ENCODE data around the gene MRPS22.

The MRPS22 gene

DNA sequence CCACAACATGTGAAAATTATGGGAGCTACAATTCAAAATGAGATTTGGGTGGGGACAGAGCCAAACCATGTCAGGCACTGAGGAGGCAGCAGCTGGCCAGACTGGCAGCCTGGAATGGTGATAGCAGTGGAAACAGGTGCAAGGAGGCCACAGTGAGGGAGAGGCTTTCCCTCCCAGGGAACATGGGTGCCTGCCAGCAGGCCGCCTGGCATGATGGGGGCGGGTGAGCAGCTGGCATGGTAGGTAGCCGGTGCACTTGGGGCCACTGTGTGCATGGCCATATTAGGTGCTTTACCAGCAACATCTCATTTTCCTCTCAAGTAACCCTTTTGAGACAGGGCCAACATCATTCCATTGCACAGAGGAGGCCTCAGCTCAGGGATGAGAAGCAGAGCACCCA lies 18.3 kb upstream of the MRPS22 start:
- DNase-seq (ENCODE audit: low read depth) = no peak
- TF ChIP-seq, protein P1, sequence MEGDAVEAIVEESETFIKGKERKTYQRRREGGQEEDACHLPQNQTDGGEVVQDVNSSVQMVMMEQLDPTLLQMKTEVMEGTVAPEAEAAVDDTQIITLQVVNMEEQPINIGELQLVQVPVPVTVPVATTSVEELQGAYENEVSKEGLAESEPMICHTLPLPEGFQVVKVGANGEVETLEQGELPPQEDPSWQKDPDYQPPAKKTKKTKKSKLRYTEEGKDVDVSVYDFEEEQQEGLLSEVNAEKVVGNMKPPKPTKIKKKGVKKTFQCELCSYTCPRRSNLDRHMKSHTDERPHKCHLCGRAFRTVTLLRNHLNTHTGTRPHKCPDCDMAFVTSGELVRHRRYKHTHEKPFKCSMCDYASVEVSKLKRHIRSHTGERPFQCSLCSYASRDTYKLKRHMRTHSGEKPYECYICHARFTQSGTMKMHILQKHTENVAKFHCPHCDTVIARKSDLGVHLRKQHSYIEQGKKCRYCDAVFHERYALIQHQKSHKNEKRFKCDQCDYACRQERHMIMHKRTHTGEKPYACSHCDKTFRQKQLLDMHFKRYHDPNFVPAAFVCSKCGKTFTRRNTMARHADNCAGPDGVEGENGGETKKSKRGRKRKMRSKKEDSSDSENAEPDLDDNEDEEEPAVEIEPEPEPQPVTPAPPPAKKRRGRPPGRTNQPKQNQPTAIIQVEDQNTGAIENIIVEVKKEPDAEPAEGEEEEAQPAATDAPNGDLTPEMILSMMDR (IDR thresholded peaks at IDR 0.05; ENCODE audit: control insufficient read depth, extremely low read depth, insufficient read depth) = no peak
- no peak overlapping the region for H3K4me3 ChIP-seq (ENCODE audit: low read depth, low read length)

DNA sequence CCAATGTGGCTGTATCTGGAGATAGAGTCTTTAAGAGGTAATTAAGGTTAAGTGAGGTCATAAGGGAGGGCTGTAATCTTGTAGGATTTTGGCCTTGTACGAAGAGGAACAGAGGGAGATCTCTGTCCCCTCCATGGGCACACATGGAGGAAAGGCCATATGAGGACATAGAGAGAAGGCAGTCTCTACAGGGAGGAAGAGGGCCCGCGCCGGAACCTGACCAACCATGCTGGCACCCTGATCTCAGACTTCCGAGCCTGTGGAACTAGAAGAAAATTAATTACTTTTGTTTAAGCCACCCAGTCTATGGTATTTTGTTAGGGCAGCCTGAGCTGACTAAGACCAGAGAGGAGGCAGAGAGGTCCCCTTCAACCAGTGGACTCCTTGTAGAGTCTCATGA lies 17.7 kb upstream of the MRPS22 start:
- no peak overlapping the region for H3K4me3 ChIP-seq (ENCODE audit: low read depth, low read length)
- TF ChIP-seq, protein P1 (IDR thresholded peaks at IDR 0.05; ENCODE audit: control insufficient read depth, extremely low read depth, insufficient read depth) = no peak
- DNase-seq (ENCODE audit: low read depth) = no peak

DNA sequence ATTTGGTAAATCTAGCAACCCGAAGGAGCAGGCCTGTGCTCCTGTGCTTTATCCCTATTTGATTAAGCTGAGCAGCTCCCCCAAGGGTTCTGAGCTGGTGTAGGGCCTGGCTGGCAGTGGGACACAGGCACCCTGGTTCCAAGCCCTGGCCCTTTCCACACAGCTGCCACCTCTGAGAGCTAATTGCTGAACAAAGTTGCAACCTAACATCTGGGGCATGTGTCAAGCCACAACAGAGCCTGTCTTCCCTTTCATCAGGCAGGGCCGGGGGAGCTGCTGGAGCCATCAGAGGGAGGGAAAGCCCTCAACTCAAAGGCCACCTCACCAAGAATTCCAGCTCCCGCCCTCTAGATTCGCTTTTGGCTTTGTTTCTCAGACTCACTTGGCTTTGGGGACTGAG lies 17.1 kb upstream of the MRPS22 start:
- DNase-seq (ENCODE audit: low read depth) = no peak
- no peak overlapping the region for H3K4me3 ChIP-seq (ENCODE audit: low read depth, low read length)
- TF ChIP-seq, protein P1 (IDR thresholded peaks at IDR 0.05; ENCODE audit: control insufficient read depth, extremely low read depth, insufficient read depth) = no peak

DNA sequence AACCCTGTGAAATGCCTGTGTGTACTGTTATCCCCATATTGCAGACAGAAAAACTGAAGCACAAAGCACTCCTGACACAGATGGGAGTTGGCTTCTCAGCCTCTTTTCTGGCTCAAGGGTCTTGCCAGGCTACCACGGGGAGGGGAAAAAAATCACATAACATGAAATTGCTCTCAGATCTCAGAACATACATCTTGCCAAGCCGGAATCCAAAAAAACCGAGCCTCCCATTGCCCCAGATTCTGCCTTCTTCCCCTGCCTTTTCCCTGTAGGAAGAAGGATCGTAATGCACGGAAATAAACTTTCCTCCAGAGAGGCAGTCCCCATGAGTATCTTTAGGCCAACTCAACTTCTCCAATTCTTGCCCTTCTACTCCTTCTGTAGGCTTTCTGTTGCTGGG lies 16.6 kb upstream of the MRPS22 start:
- DNase-seq (ENCODE audit: low read depth) = no peak
- TF ChIP-seq, protein P1 (IDR thresholded peaks at IDR 0.05; ENCODE audit: control insufficient read depth, extremely low read depth, insufficient read depth) = no peak
- no peak overlapping the region for H3K4me3 ChIP-seq (ENCODE audit: low read depth, low read length)

DNA sequence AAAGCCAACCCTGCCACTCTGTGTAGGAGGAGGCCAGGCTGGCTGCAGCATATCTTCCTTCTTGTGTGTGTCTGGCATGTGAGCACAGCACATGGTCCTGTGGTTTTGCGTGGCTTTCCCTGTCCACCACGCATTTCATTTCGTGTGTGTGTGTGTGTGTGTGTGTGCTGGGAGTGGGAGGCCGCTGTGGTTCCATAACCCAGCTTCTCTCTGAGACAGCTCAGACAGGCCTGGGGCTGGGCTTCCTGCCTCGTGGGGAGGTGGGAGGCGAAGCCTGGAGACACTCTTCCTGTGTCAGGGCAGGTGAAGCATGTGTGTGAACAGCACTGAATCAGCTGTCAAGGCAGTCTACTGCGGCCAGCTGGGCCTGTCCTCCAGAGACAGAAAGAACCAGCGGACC lies 16.0 kb upstream of the MRPS22 start:
- TF ChIP-seq, protein P1 (IDR thresholded peaks at IDR 0.05; ENCODE audit: control insufficient read depth, extremely low read depth, insufficient read depth) = no peak
- DNase-seq (ENCODE audit: low read depth) = no peak
- H3K4me3 ChIP-seq (ENCODE audit: low read depth, low read length) = no peak overlapping the region

DNA sequence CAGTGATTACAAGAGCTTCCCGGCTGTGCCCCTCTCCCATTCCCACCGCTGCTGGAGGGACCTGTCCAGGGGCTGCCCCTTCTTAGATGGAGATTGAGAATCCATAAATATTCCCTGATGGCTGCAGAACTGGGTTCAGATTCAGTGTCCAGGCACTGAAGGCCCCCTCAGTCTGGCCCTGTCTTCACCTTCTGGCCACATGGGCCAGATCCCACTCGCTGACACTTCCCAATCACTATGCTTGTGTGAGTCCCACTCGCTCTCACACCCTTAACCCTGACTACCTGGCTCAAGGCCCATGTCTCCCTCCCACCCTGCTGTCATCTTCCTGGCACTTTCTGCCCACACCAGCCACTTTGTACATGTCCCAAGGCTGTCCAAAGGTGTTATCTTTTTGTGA lies 15.5 kb upstream of the MRPS22 start:
- H3K4me3 ChIP-seq (ENCODE audit: low read depth, low read length) = no peak overlapping the region

DNA sequence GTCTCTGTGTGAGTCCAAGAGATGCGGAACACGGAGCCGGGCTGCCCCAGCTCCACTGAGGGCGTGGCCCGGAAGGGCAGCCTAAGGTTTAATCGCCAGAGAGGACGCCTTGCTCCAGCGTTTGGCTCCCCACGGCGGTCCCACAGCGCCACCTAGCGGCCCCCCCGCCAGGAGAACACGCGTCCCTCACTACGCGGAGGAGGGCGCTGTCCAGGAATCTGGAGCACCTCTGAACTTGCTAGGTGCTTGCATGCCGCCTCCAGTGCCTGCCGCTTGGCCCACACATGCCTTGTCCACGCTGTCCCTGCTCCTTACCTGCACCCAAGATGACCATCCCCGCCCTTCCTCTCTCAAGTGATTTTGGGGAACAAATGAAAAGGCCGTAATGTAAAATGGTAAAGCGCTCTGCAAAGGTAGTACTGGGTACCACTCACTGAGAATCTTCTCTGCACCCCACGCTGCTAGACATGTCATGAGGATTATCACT lies 14.4 kb upstream of the MRPS22 start:
- TF ChIP-seq, protein P1 (IDR thresholded peaks at IDR 0.05; ENCODE audit: control insufficient read depth, extremely low read depth, insufficient read depth) = peak; percentile 100
- H3K4me3 ChIP-seq (ENCODE audit: low read depth, low read length) = no peak overlapping the region
- DNase-seq (ENCODE audit: low read depth) = peak; percentile 62

More for the DNA sequence above, 15.5 kb upstream of the MRPS22 start:
- DNase-seq (ENCODE audit: low read depth) = no peak
- TF ChIP-seq, protein P1 (IDR thresholded peaks at IDR 0.05; ENCODE audit: control insufficient read depth, extremely low read depth, insufficient read depth) = no peak
